ENCODE data around the gene RTRAF. TPM values are rescaled to one million over a fixed set of nuclear protein-coding genes. Genes with fewer than 3 reads are reported as not detected.

The RTRAF gene
- total and polyA plus RNA-seq, 2 experiments from 2014 or later = 150 to 729 TPM

GRCh38 chr14:52049271-52049670 lies 59.9 kb downstream of the RTRAF start:
- H3K4me1 Mint-ChIP-seq = peaks cover 17% of the 10 kb centered on the region
- no peaks in the 10 kb centered on the region for H4K20me1 ChIP-seq (replicated peaks; ENCODE audit: insufficient read depth)
- H3K36me3 Mint-ChIP-seq (ENCODE audit: low read depth) = no peaks in the 10 kb centered on the region
- no peaks in the 10 kb centered on the region for H3K9me2 ChIP-seq (ENCODE audit: insufficient read depth)
- H3K4me1 ChIP-seq (ENCODE audit: insufficient read depth) = no peaks in the 10 kb centered on the region
- H3K4me2 ChIP-seq = no peak overlapping the region
- peaks cover 5% of the 10 kb centered on the region for H3K27me3 Mint-ChIP-seq (ENCODE audit: insufficient read depth, low read depth, poor library complexity)
- no peak overlapping the region for H3K27ac Mint-ChIP-seq
- TF ChIP-seq ZNF114 (CRISPR knock-in tag; IDR thresholded peaks at IDR 0.05) = no peak
- no peak for TF ChIP-seq EZH2 (IDR thresholded peaks at IDR 0.05; ENCODE audit: low read depth, unreplicated experiment)
- no peaks in the 10 kb centered on the region for H3F3A ChIP-seq (replicated peaks; ENCODE audit: low read depth)
- no peak overlapping the region for H2AFZ ChIP-seq
- DNase-seq (ENCODE audit: low spot score) = no peak
- no peaks in the 10 kb centered on the region for H3K27me3 ChIP-seq (ENCODE audit: insufficient read depth)
- no peaks in the 10 kb centered on the region for H3K79me2 ChIP-seq (replicated peaks; ENCODE audit: insufficient read depth)
- H3K36me3 ChIP-seq (ENCODE audit: insufficient read depth) = no peaks in the 10 kb centered on the region
- no peak for ATAC-seq
- no peak overlapping the region for H3K4me3 ChIP-seq
- H3K4me3 Mint-ChIP-seq = no peak overlapping the region
- no peak overlapping the region for H3K27ac ChIP-seq (ENCODE audit: low read depth)
- no peaks in the 10 kb centered on the region for H3K9me3 Mint-ChIP-seq

GRCh38 chr14:52049721-52050588 lies 60.6 kb downstream of the RTRAF start:
- peaks cover 5% of the 10 kb centered on the region for H3K27me3 Mint-ChIP-seq (ENCODE audit: insufficient read depth, low read depth, poor library complexity)
- no peaks in the 10 kb centered on the region for H3K4me1 ChIP-seq (ENCODE audit: insufficient read depth)
- no peaks in the 10 kb centered on the region for H3K9me3 Mint-ChIP-seq
- no peak for TF ChIP-seq ZNF462 (CRISPR knock-in tag; IDR thresholded peaks at IDR 0.05)
- TF ChIP-seq CTCF (conservative IDR thresholded peaks at IDR 0.05; ENCODE audit: low read depth in 2 of 2) = no peak
- no peak for TF ChIP-seq REST (IDR thresholded peaks at IDR 0.05; ENCODE audit: unreplicated experiment)
- no peak for TF ChIP-seq EZH2 (IDR thresholded peaks at IDR 0.05; ENCODE audit: low read depth, unreplicated experiment)
- TF ChIP-seq CREB1 (CRISPR knock-in tag; IDR thresholded peaks at IDR 0.05; ENCODE audit: low read depth) = no peak
- TF ChIP-seq ZNF114 (CRISPR knock-in tag; IDR thresholded peaks at IDR 0.05) = no peak
- no peak overlapping the region for H3K4me3 ChIP-seq
- no peaks in the 10 kb centered on the region for H4K20me1 ChIP-seq (replicated peaks; ENCODE audit: insufficient read depth)
- no peak overlapping the region for H3K4me3 Mint-ChIP-seq
- no peak overlapping the region for H2AFZ ChIP-seq
- H3K36me3 Mint-ChIP-seq (ENCODE audit: low read depth) = no peaks in the 10 kb centered on the region
- H3K27ac ChIP-seq (ENCODE audit: low read depth) = no peak overlapping the region
- ATAC-seq (no peak), DNase-seq (ENCODE audit: low spot score) (no peak)
- H3K4me1 Mint-ChIP-seq = peaks cover 17% of the 10 kb centered on the region
- H3K79me2 ChIP-seq (replicated peaks; ENCODE audit: insufficient read depth) = no peaks in the 10 kb centered on the region
- H3K9me2 ChIP-seq (ENCODE audit: insufficient read depth) = no peaks in the 10 kb centered on the region
- H3K27ac Mint-ChIP-seq = no peak overlapping the region
- H3K27me3 ChIP-seq (ENCODE audit: insufficient read depth) = no peaks in the 10 kb centered on the region
- no peak overlapping the region for H3K4me2 ChIP-seq
- H3F3A ChIP-seq (replicated peaks; ENCODE audit: low read depth) = no peaks in the 10 kb centered on the region
- H3K36me3 ChIP-seq (ENCODE audit: insufficient read depth) = no peaks in the 10 kb centered on the region
